Trophoblast cell (in vitro differentiated cells and primary cell): ENCODE data around the gene NSFL1C.

Experiments
- DNase-seq, 2 donors: peaks; one replicate each; pipeline ENCODE4 v3.0.0-alpha.2; 2016
- H2AFZ ChIP-seq: 2 replicates; pipeline ENCODE4 v1.6.1; 2013; ENCODE audit warnings: low read length, moderate library complexity, mild to moderate bottlenecking; ENCODE audit not compliant: insufficient read depth, poor library complexity
- H2AK5ac ChIP-seq: 2 replicates; pipeline ENCODE4 v1.6.1; 2013; ENCODE audit warnings: mild to moderate bottlenecking, low read length
- H2BK120ac ChIP-seq: 2 replicates; pipeline ENCODE4 v1.6.1; 2013; ENCODE audit warnings: low read length, mild to moderate bottlenecking, moderate library complexity; ENCODE audit not compliant: insufficient read depth, poor library complexity
- H2BK12ac ChIP-seq: 2 replicates; pipeline ENCODE4 v1.6.1; 2013; ENCODE audit warnings: mild to moderate bottlenecking, low read length, moderate library complexity
- H2BK5ac ChIP-seq: 2 replicates; pipeline ENCODE4 v1.6.1; 2013; ENCODE audit warnings: low read length, low read depth, moderate library complexity, mild to moderate bottlenecking; ENCODE audit not compliant: poor library complexity
- H3K14ac ChIP-seq: 2 replicates; pipeline ENCODE4 v1.6.1; 2013; ENCODE audit warnings: mild to moderate bottlenecking, low read length
- H3K18ac ChIP-seq: 2 replicates; pipeline ENCODE4 v1.6.1; 2013; ENCODE audit warnings: mild to moderate bottlenecking, low read length
- H3K23ac ChIP-seq: 2 replicates; pipeline ENCODE4 v1.6.1; 2013; ENCODE audit warnings: low read length
- H3K27ac ChIP-seq: 2 replicates; pipeline ENCODE4 v1.5.1; 2013; ENCODE audit warnings: low read depth, mild to moderate bottlenecking, inconsistent platforms, low read length, moderate library complexity
- H3K27me3 ChIP-seq: 2 replicates; pipeline ENCODE4 v1.6.1; 2013; ENCODE audit warnings: inconsistent platforms, mild to moderate bottlenecking, low read length, moderate library complexity; ENCODE audit not compliant: insufficient read depth
- H3K36me3 ChIP-seq, 2 experiments: 1 replicate in 1 of 2; 2 replicates in 1 of 2; pipeline ENCODE4 v1.6.1; 2013; ENCODE audit warnings: low read length in 2 of 2, mild to moderate bottlenecking in 2 of 2, moderate library complexity in 1 of 2; ENCODE audit not compliant: insufficient read depth in 2 of 2, control insufficient read depth in 1 of 2
- H3K4ac ChIP-seq: 2 replicates; pipeline ENCODE4 v1.6.1; 2013; ENCODE audit warnings: low read depth, mild to moderate bottlenecking, low read length, moderate library complexity
- H3K4me1 ChIP-seq, 2 experiments: 1 replicate in 1 of 2; 2 replicates in 1 of 2; pipeline ENCODE4 v1.6.1; 2013; ENCODE audit warnings: low read length in 2 of 2, mild to moderate bottlenecking in 2 of 2, moderate library complexity in 1 of 2; ENCODE audit not compliant: insufficient read depth in 2 of 2, control insufficient read depth in 1 of 2
- H3K4me2 ChIP-seq: 2 replicates; pipeline ENCODE4 v1.6.1; 2013; ENCODE audit warnings: inconsistent platforms, mild to moderate bottlenecking, low read length, moderate library complexity
- H3K4me3 ChIP-seq: 2 replicates; pipeline ENCODE4 v1.5.1; 2013; ENCODE audit warnings: mild to moderate bottlenecking, low read depth, low read length, inconsistent platforms
- H3K79me1 ChIP-seq: one replicate; pipeline ENCODE4 v1.6.1; 2013; ENCODE audit warnings: low read length
- H3K79me2 ChIP-seq: 2 replicates; pipeline ENCODE4 v1.6.1; 2013; ENCODE audit warnings: low read length, mild to moderate bottlenecking; ENCODE audit not compliant: control insufficient read depth, insufficient read depth, poor library complexity
- H3K9ac ChIP-seq: 2 replicates; pipeline ENCODE4 v1.6.1; 2013; ENCODE audit warnings: mild to moderate bottlenecking, low read length
- H3K9me3 ChIP-seq: 2 replicates; pipeline ENCODE4 v1.6.1; 2013; ENCODE audit warnings: low read depth, mild to moderate bottlenecking, control low read depth, inconsistent platforms, low read length; ENCODE audit not compliant: insufficient read depth
- H4K12ac ChIP-seq: 2 replicates; pipeline ENCODE4 v1.6.1; 2013; ENCODE audit warnings: low read depth, mild to moderate bottlenecking, low read length, moderate library complexity
- H4K8ac ChIP-seq: 2 replicates; pipeline ENCODE4 v1.6.1; 2013; ENCODE audit warnings: low read depth, mild to moderate bottlenecking, low read length, moderate library complexity
- H4K91ac ChIP-seq: one replicate; pipeline ENCODE4 v1.6.1; 2013; ENCODE audit warnings: low read depth, mild to moderate bottlenecking, low read length, moderate library complexity
- WGBS: extraction: QIAGEN DNeasy Blood & Tissue Kit; methylation state at CpG from one replicate; pipeline ENCODE4 v1.1.7; 2013; ENCODE audit warnings: missing lambda C conversion rate; ENCODE audit not compliant: insufficient read length, insufficient coverage; ENCODE audit errors: extremely low coverage; 5-methylcytosine and 5-hydroxymethylcytosine counted together

Gene NSFL1C

GRCh38 chr20:1396702-1397101 lies 69.9 kb downstream of the NSFL1C start:
- Histone ChIP-seq H3K4me1 (peaks cover 11 to 15% of the 10 kb centered on the region in 2 experiments), H2BK5ac (no peak overlapping the region)
- no CpG with 5 or more reads among the region's 4 CpGs for WGBS

GRCh38 chr20:1396264-1396663 lies 70.4 kb downstream of the NSFL1C start:
- Histone ChIP-seq H3K36me3 (no peaks in the 10 kb centered on the region), H3K27ac (no peak overlapping the region), H3K4me3 (no peak overlapping the region), H3K14ac (no peak overlapping the region), H4K12ac (no peak overlapping the region), H2BK5ac (no peak overlapping the region), H2AFZ (no peak overlapping the region), H2AK5ac (no peak overlapping the region), H4K8ac (no peak overlapping the region), H3K9ac (no peak overlapping the region), H3K18ac (no peak overlapping the region), H3K4ac (no peak overlapping the region), H3K79me1 (peaks cover 19% of the 10 kb centered on the region), H3K27me3 (no peaks in the 10 kb centered on the region), H2BK12ac (no peak overlapping the region), H3K4me1 (peaks cover 14 to 19% of the 10 kb centered on the region in 2 experiments), H3K4me2 (no peak overlapping the region), H4K91ac (no peak overlapping the region), H3K23ac (no peak overlapping the region), H3K79me2 (peaks cover 10% of the 10 kb centered on the region), H3K9me3 (peaks cover 2% of the 10 kb centered on the region), H2BK120ac (no peak overlapping the region)
- DNase-seq: no peak
- WGBS: no CpG with 5 or more reads among the region's 1 CpG

More at GRCh38 chr20:1396702-1397101, 69.9 kb downstream of the NSFL1C start:
- no peaks in the 10 kb centered on the region for H3K27me3 ChIP-seq
- H3K79me2 ChIP-seq: peaks cover 8% of the 10 kb centered on the region
- no peak overlapping the region for H4K91ac ChIP-seq
- no peak overlapping the region for H3K9ac ChIP-seq
- H3K4me2 ChIP-seq: no peak overlapping the region
- H2BK120ac ChIP-seq: no peak overlapping the region
- H3K4ac ChIP-seq: no peak overlapping the region
- H3K27ac ChIP-seq: no peak overlapping the region
- peaks cover 2% of the 10 kb centered on the region for H3K9me3 ChIP-seq
- no peak overlapping the region for H4K12ac ChIP-seq
- H3K4me3 ChIP-seq: no peak overlapping the region
- H3K79me1 ChIP-seq: peaks cover 19% of the 10 kb centered on the region
- peak in 1 of 2 donors; percentile 56 for DNase-seq
- H4K8ac ChIP-seq: no peak overlapping the region
- no peak overlapping the region for H2AFZ ChIP-seq
- H3K23ac ChIP-seq: no peak overlapping the region
- no peak overlapping the region for H3K18ac ChIP-seq
- no peaks in the 10 kb centered on the region for H3K36me3 ChIP-seq
- H3K14ac ChIP-seq: no peak overlapping the region
- H2AK5ac ChIP-seq: no peak overlapping the region
- H2BK12ac ChIP-seq: no peak overlapping the region

- Histone ChIP-seq H3K18ac (no peak overlapping the region), H4K91ac (no peak overlapping the region), H3K9ac (no peak overlapping the region), H3K14ac (no peak overlapping the region), H2BK120ac (no peak overlapping the region), H3K23ac (no peak overlapping the region), H2BK5ac (no peak overlapping the region), H4K12ac (no peak overlapping the region), H4K8ac (no peak overlapping the region), H3K4me2 (no peak overlapping the region), H2AK5ac (no peak overlapping the region), H3K36me3 (peaks cover 2% of the 10 kb centered on the region in 2 experiments), H3K9me3 (peaks cover 2% of the 10 kb centered on the region), H3K4ac (no peak overlapping the region), H3K79me1 (peaks cover 16% of the 10 kb centered on the region), H2AFZ (no peak overlapping the region), H3K79me2 (peaks cover 15% of the 10 kb centered on the region), H3K27ac (no peak overlapping the region), H3K4me3 (no peak overlapping the region), H3K27me3 (no peaks in the 10 kb centered on the region), H2BK12ac (no peak overlapping the region), H3K4me1 (peaks cover 23 to 28% of the 10 kb centered on the region in 2 experiments)
- peak in 1 of 2 donors; percentile 59 for DNase-seq
- WGBS: no CpG with 5 or more reads among the region's 2 CpGs
These were observed 72.0 kb downstream of the NSFL1C start for GRCh38 chr20:1394686-1395085.

DNA sequence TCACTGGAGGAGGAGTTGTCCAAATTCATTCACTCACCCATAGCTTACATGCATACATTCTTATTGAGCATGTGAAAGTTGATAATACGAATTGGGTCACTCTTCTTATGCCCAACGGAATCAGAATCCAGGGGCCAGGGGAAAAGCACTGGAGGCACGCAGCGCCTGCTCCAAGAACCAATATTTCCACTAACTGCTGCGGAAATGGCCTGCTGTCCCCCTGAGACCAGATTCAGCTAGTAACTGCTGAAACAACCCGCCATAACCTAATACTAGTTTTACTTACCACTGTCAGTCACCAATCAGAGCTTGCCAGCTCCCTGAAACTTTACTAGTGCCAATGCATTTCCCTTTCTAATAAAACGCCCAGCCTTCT lies 73.2 kb downstream of the NSFL1C start:
- Histone ChIP-seq H3K9me3 (peaks cover 2% of the 10 kb centered on the region), H3K18ac (no peak overlapping the region), H3K14ac (no peak overlapping the region), H4K12ac (no peak overlapping the region), H3K9ac (no peak overlapping the region), H3K4me2 (peak overlapping the region; percentile 98), H2BK5ac (no peak overlapping the region), H3K79me1 (peaks cover 12% of the 10 kb centered on the region), H3K79me2 (peaks cover 15% of the 10 kb centered on the region), H3K4me1 (peaks cover 21 to 34% of the 10 kb centered on the region in 2 experiments), H3K27ac (no peak overlapping the region), H3K36me3 (peaks cover 2% of the 10 kb centered on the region in 2 experiments), H2BK120ac (no peak overlapping the region), H4K91ac (peak overlapping the region; percentile 30), H3K23ac (no peak overlapping the region), H2BK12ac (no peak overlapping the region), H3K27me3 (no peaks in the 10 kb centered on the region), H3K4ac (no peak overlapping the region), H4K8ac (peak overlapping the region; percentile 52), H2AK5ac (no peak overlapping the region), H3K4me3 (no peak overlapping the region), H2AFZ (no peak overlapping the region)
- no CpG with 5 or more reads among the region's 7 CpGs for WGBS
- DNase-seq: no peak
